Type B pancreatic cell (in vitro differentiated cells): ENCODE data around the gene GCNA. TPM values are rescaled to one million over a fixed set of nuclear protein-coding genes. Genes with fewer than 3 reads are reported as not detected.

Source experiments
- DNase-seq: peaks from one replicate; pipeline ENCODE4 v3.0.0; 2021; ENCODE audit warnings: mixed read lengths; ENCODE audit not compliant: unreplicated experiment; ENCODE audit errors: extremely low spot score
- H3K27ac Mint-ChIP-seq: 2 replicates; pipeline ENCODE4 v1.8.0; 2021; ENCODE audit warnings: mild to moderate bottlenecking, mixed read lengths
- H3K27me3 Mint-ChIP-seq: 2 replicates; pipeline ENCODE4 v1.8.0; 2021; ENCODE audit warnings: mixed read lengths
- H3K36me3 Mint-ChIP-seq: 2 replicates; pipeline ENCODE4 v1.8.0; 2021; ENCODE audit warnings: mixed read lengths
- H3K4me1 Mint-ChIP-seq: one replicate; pipeline ENCODE4 v1.8.0; 2021; ENCODE audit warnings: mixed read lengths; ENCODE audit not compliant: unreplicated experiment
- H3K4me3 Mint-ChIP-seq: 2 replicates; pipeline ENCODE4 v1.8.0; 2021; ENCODE audit warnings: mild to moderate bottlenecking, mixed read lengths
- H3K9me3 Mint-ChIP-seq: 2 replicates; pipeline ENCODE4 v1.8.0; 2021; ENCODE audit warnings: mixed read lengths
- total RNA-seq: library from RNA; stranded (reverse); gene quantifications from 2 replicates; pipeline ENCODE4 v1.2.1, GENCODE V29; 2021; ENCODE audit warnings: low replicate concordance
- TF ChIP-seq, protein P1 (sequence below): fragments of 200-600 bp; sonication (generic); conservative IDR thresholded peaks from 2 replicates; pipeline ENCODE4 v1.5.0; 2021; ENCODE audit warnings: antibody characterized with exemption, mild to moderate bottlenecking

Gene GCNA
- total RNA-seq, 1 donor from 2014 or later = 2.1 TPM

DNA sequence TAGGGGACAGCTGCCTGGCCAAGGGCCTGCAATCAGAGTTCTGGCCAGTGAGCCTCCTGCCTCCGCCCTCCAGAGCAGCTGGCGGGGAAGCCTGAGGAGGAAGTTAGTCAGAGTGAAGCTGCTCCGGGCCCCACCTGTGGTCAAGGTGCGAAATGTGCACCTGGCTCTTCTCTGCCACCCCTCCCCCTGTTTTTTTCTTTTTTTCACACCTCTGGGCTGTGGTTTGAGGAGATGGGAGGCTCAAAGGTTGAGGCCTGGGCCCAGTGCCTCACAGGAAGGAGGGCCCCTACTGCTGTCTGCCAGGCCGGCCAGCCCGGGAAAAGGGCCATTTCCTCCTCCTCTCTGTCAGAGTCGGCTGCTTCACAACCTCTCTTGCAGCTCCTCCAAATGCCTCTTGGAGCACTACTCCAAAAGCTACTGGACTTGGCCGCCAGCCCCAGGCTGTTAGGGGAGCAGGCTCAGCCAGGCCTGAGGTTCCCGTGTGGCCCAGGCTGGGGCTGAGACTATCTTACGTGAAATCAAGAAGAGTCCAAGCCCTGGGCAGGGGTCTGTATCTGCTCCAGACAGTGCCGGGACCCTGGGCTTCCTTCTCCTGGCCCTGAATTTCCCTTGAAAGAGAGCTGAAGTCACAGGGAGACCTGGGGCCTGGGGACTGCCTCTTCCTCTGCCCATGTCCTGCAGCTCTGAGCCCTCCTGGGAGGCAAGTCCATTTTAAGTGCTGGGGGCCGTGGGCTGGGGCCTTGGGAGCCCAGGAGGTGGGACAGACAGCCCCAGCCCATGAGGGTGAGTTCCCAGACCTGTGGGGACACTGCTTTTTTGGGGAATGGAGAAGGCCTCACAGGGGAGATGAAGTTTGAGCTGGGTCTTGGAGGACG is 44.6 kb downstream of the GCNA start:
- no peaks in the 10 kb centered on the region for H3K27me3 Mint-ChIP-seq
- DNase-seq = no peak
- TF ChIP-seq, protein P1, sequence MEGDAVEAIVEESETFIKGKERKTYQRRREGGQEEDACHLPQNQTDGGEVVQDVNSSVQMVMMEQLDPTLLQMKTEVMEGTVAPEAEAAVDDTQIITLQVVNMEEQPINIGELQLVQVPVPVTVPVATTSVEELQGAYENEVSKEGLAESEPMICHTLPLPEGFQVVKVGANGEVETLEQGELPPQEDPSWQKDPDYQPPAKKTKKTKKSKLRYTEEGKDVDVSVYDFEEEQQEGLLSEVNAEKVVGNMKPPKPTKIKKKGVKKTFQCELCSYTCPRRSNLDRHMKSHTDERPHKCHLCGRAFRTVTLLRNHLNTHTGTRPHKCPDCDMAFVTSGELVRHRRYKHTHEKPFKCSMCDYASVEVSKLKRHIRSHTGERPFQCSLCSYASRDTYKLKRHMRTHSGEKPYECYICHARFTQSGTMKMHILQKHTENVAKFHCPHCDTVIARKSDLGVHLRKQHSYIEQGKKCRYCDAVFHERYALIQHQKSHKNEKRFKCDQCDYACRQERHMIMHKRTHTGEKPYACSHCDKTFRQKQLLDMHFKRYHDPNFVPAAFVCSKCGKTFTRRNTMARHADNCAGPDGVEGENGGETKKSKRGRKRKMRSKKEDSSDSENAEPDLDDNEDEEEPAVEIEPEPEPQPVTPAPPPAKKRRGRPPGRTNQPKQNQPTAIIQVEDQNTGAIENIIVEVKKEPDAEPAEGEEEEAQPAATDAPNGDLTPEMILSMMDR = peak; percentile 24
- no peak overlapping the region for H3K4me3 Mint-ChIP-seq
- no peaks in the 10 kb centered on the region for H3K9me3 Mint-ChIP-seq
- no peak overlapping the region for H3K27ac Mint-ChIP-seq
- H3K36me3 Mint-ChIP-seq = no peaks in the 10 kb centered on the region
- peaks cover 3% of the 10 kb centered on the region for H3K4me1 Mint-ChIP-seq

DNA sequence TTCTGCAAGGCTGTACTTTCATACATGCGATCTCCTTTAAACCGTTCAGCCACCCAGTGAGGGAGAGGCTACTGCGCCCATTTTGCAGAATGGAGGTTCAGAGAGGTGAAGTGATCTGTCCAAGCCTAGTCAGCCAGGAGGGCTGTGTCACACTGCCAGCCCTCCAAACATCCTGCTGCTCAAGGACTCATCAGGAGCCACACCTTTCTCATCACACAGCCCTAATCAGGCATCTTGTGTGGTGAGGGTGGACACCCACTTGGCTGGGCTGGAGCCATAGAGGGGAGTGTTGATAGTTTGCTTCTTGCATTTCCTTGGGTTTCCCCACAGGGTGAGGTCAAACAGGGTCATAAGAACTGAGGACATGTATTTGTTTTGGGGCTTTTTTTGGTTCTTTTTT is 45.5 kb downstream of the GCNA start:
- no peak for DNase-seq
- Mint-ChIP-seq H3K4me1 (peaks cover 3% of the 10 kb centered on the region), H3K36me3 (no peaks in the 10 kb centered on the region), H3K9me3 (no peaks in the 10 kb centered on the region), H3K27ac (no peak overlapping the region), H3K27me3 (no peaks in the 10 kb centered on the region), H3K4me3 (no peak overlapping the region)
- TF ChIP-seq, protein P1 = no peak

DNA sequence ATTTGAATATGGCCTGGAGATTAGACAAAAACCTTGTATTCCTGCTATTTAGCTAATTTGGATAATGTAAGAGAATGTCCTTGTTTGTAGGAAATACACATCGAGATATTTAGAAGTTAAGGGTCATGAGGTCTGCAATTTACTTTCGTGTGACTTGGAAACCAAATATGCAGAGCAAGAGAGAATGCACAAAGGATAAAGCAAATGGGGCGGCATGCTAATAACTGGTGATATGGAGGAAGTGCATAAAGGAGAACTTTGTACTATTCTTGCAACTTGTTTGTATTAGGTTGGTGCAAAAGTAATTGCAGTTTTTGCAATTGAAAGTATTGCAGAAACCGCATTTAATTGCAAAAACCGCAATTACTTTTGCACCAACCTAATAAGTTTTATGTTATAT is 47.2 kb downstream of the GCNA start:
- no peak for DNase-seq
- Mint-ChIP-seq H3K9me3 (no peaks in the 10 kb centered on the region), H3K27me3 (no peaks in the 10 kb centered on the region), H3K36me3 (no peaks in the 10 kb centered on the region), H3K4me3 (no peak overlapping the region), H3K4me1 (peaks cover 3% of the 10 kb centered on the region), H3K27ac (no peak overlapping the region)
- TF ChIP-seq, protein P1 = no peak

DNA sequence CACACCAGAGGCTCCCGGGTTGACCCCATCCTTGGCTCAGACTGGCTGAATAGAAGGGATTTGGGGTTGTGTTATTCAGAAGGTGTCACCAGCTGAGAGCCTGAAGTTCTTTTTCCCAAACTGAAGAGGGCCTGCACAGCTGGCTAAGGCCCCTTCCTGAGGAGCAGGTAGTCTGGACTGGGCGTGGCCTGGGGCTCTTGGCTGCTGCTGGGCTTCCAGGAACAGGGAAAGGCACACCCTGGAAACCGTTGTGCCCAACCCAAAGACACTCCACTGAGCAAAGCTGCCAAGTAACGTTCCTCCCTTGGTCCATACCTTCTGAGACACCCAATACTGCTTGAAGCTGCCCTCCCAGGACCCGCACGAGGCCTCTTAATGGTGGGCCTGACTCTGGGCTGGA is 48.3 kb downstream of the GCNA start:
- H3K27me3 Mint-ChIP-seq = no peaks in the 10 kb centered on the region
- TF ChIP-seq, protein P1 = no peak
- H3K4me3 Mint-ChIP-seq = no peak overlapping the region
- no peak overlapping the region for H3K27ac Mint-ChIP-seq
- no peaks in the 10 kb centered on the region for H3K9me3 Mint-ChIP-seq
- no peak for DNase-seq
- no peaks in the 10 kb centered on the region for H3K36me3 Mint-ChIP-seq
- peaks cover 3% of the 10 kb centered on the region for H3K4me1 Mint-ChIP-seq

DNA sequence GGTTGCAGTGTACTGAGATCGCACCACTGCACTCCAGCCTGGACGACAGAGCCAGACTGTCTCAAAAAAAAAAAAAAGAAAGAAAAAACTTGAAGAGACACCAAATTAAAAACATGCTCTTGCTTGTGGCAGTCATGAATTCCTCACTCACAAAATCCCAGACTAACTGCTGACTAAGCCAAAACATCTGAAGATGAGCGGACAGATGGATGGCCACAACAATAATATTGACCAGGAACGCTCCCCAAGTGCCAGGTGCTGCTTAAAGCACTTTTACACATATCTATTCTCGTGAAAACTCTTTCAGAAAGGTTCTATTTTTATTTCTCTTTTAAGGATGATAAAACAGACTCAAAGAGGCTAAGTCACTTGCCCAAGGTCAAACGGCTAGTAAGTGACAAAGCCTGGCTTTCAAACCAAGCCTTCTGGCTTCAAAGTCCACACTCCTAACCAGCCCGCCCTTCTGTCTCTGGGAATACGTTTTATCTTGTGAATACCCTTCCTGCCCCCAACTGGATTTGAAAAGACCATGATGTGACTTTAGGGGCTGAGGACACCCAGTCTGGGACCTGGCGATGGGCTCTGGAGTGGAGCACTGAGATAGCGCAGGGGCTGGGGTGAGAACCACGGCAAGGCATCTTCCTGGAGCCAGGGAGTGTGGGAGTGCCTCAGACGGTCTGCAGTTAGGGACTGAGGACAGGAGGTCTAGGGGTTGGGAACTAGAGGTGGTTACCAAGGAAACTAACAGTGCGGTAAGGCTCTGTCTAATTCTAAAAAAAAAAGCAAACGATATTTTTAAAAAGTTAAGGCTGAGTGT is 49.6 kb downstream of the GCNA start:
- H3K27me3 Mint-ChIP-seq = no peaks in the 10 kb centered on the region
- no peaks in the 10 kb centered on the region for H3K9me3 Mint-ChIP-seq
- no peak overlapping the region for H3K27ac Mint-ChIP-seq
- TF ChIP-seq, protein P1 = no peak
- H3K4me1 Mint-ChIP-seq = peaks cover under 1% of the 10 kb centered on the region
- DNase-seq = no peak
- H3K36me3 Mint-ChIP-seq = no peaks in the 10 kb centered on the region
- no peak overlapping the region for H3K4me3 Mint-ChIP-seq
